Stimulated activated CD4-positive, alpha-beta T cell treated with anti-CD3 and anti-CD28 coated beads, Interleukin-4, amount 100 ng/mL, for 24 hours (primary cell): ENCODE measurements around the gene ITGB7.

ENCODE experiments used
- DNase-seq: peaks from one replicate; pipeline ENCODE4 v3.0.0-alpha.2; 2020

Gene ITGB7, protein sequence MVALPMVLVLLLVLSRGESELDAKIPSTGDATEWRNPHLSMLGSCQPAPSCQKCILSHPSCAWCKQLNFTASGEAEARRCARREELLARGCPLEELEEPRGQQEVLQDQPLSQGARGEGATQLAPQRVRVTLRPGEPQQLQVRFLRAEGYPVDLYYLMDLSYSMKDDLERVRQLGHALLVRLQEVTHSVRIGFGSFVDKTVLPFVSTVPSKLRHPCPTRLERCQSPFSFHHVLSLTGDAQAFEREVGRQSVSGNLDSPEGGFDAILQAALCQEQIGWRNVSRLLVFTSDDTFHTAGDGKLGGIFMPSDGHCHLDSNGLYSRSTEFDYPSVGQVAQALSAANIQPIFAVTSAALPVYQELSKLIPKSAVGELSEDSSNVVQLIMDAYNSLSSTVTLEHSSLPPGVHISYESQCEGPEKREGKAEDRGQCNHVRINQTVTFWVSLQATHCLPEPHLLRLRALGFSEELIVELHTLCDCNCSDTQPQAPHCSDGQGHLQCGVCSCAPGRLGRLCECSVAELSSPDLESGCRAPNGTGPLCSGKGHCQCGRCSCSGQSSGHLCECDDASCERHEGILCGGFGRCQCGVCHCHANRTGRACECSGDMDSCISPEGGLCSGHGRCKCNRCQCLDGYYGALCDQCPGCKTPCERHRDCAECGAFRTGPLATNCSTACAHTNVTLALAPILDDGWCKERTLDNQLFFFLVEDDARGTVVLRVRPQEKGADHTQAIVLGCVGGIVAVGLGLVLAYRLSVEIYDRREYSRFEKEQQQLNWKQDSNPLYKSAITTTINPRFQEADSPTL

DNA sequence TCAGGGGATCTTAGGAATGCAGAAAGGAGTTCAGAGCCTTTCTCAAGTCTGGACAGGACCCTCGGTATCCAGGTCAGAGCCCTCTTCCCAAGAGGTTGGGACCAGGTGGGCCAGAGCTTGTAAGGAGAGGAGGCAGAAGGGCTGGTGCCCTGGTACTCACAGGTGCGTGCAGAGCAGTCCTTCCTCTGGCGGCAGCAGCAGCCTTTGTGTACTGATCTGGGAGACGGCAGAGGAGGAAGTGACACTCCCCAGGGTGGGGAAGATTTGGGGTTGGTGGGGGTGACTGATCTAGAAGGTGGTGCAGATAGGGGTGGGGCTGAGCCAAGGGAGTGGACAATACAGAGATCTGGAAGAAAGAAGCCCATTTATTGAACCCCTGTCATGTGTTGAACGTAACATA lies at the start of gene ITGB7:
Gene ITGB7, minus strand, starts transcription at position 210 of the 400 bp plus-strand sequence. CDS start 6,808 bp downstream, outside the sequence.
- peak; percentile 64 for DNase-seq

DNA sequence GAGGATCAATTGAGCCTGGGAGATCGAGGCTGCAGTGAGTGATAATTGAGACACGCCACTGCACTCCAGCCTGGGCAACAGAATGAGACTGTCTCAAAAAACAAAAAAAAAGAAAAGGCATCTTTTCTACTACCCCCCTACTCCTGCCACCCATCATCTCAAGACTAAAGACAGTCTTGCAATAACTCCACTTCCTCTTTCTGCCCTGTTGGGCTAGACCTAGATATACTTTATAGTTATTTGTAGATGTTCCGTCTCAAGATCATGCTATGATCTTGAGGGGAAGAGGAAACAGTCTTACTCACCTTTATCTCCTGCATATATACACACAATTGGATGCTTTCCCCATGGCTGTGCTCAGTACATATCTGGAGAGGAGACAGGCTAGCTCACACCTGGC lies 48.9 kb upstream of the ITGB7 start:
- DNase-seq = no peak

DNA sequence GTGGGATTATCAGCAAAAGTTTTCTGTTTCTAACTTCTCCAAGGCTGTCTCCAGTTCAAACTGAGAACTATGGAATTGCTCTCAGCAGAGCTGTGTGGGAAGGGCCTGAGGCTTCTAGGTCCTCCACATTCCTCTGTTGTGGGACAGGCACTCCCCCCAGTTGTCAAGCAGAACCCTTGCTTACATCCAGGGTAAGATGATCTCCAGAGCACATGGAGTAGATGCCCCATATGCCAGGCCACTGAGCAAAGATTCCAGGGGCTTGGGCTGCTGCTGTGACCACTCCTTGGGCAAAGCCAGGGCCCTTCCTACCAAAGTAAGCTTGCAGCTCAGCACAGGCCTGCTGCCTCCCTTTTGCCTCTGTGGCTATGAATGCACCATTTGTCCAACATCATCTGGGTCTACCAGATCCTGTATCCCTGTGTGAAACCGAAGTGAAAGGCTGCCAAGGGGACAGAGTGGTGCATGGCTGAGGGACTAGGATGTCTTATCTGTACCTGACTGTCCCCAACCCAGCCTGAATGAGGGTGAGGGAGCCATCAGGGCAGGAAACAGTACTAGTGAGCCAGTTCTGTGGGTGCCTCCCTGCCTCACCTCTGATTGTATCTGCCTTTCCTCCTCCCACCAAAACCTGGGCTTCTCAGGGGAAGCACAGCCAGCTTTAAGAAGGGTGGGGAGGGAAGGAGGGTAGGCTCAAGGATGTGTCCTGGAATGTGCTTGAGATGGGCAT lies 47.9 kb upstream of the ITGB7 start:
- no peak for DNase-seq

DNA sequence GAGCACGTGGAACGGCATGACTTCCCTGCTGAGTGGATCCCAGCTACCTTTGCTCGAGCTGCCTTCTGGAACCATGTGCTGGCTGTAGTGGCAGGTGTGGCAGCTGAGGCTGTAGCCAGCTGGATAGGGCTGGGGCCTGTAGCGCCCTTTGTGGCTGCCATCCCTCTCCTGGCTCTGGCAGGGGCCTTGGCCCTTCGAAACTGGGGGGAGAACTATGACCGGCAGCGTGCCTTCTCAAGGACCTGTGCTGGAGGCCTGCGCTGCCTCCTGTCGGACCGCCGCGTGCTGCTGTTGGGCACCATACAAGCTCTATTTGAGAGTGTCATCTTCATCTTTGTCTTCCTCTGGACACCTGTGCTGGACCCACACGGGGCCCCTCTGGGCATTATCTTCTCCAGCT lies 46.2 kb upstream of the ITGB7 start:
- DNase-seq = no peak

DNA sequence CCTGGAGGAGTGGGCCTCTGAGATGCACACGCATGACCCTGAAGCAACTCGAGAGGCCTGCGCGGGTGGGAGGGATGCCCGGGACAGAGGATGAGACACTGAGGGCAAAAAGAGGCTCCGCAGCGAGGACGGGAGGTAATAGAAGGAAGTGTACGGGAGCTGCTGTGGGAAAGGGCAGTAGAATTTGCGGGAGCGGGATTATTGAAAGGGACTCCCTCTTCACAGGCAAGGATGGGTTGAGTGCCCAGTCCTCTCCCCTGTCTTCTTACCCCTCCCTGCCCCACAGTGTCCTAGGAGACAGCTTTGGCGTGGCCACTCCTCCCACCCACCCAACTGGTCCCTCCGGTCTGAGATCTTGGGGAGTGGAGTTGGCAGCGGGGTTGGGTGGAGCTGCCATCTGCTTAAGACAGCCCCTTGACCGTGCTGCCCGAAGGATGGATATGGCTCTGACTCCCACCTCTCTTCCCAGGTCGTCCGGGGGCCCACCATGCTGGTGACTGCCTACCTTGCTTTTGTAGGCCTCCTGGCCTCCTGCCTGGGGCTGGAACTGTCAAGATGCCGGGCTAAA lies 45.4 kb upstream of the ITGB7 start:
- DNase-seq = no peak

DNA sequence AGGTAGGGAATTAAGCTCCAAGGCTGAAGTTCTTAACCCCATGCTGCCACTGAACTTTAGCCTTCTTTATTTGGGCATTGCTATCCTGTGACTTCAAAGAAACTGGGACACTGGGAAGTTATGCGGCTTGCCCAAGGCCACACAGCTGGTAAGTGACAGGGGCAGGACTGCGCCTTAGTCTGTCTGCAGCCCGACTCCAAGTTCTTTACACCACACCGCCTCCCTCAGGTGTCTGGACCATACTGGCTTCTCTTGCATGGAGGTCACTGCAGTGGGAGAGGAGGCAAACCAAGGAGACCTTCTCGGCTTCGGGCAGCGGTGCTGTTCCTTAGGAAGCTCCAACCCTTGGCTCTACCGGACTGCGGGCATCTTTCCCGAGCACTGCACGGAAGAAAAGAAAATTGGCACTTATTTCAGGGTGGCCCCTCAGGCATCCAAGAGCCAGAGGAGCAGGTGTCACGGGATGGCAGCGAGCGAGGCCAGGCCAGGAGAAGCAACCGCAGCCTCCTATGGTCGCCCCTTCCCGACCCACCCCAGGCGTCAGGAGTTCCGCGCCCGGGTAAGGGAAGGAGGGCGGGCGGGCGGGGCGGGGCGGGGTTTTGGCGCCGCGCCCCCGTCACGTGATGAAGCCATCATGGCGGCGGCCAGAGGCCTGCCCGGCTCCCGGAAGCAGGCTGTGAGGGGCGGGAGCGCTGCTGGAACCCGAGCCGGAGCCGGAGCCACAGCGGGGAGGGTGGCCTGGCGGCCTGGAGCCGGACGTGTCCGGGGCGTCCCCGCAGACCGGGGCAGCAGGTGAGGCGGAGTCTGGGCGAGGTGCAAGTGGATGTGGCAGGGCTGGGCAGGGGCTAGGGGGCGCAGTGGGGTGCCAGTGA lies 44.7 kb upstream of the ITGB7 start:
- peak; percentile 68 for DNase-seq

DNA sequence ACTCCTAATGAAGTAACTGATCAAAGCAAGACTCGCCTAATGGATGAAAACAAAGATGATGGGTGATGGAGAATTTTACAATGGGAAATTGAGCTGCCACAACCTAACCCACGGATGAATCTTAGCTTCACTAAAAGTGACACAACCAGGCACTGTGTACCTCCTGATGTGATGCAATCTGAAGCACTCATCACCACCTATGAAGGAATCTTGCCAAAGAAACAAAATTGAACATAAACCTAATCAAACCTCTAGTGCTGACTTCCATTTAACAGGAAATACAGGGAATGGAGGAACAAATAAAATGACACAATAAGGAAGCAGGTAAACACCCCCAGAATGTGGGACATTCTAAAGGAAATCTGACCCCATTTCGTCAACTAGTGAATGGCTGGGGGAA lies 38.2 kb upstream of the ITGB7 start:
- no peak for DNase-seq

DNA sequence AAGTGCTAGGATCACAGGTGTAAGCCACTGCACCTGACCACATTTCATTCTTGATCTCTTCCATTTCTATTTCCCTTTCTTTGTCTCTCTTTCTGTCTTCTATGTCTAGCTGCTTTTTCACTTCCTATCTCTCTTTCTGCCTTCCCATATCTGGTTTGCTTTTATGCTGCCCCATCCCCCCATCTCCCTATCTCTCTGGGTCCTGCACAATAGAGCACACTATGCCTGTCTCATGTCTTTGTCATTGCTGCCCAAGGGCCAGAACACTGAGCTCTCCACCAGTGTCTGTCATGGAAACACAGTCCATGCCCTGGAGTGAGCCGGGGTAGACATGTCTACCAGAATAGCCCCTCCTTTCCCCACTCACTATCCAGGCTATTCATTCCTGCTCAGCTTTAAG lies 37.3 kb upstream of the ITGB7 start:
- DNase-seq = no peak

DNA sequence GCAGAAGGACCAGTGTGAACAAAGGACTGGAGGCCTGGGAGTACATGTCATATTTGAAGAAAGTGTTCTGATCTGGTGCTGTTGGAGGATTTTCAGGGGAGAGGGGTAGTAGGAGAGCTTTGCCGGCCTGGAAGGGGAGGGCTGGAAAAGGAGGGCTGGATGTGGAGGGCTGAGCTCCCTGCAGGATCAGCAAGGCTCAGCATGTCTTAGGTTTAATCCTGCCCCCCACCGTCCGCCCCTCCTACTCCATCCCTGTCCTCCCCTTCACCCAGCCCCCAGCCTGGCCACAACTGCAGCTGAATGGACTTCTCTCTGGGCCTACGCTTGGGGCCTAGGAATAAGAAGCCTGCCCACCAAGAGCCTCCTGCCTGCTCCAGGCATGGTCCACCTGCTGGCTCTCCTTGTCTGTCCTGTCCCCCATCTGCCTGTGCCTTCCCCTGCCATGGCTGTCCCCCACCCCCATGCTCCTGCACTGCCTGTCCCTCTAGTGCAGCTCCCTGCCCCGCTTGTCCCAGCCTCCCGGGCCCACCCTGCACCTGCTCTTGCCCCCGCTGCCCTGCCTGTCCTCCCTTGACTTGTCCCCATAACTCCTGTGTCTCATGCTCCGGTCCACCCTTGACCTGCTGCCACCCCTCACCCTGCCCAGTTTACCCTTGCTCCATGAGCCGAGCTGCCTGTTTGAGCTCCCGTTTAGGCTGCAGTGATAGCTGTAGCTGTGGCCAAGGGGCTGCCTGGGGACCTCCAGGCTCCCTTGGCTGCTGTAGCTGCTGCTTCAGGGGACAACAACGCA lies 34.8 kb upstream of the ITGB7 start:
- no peak for DNase-seq

DNA sequence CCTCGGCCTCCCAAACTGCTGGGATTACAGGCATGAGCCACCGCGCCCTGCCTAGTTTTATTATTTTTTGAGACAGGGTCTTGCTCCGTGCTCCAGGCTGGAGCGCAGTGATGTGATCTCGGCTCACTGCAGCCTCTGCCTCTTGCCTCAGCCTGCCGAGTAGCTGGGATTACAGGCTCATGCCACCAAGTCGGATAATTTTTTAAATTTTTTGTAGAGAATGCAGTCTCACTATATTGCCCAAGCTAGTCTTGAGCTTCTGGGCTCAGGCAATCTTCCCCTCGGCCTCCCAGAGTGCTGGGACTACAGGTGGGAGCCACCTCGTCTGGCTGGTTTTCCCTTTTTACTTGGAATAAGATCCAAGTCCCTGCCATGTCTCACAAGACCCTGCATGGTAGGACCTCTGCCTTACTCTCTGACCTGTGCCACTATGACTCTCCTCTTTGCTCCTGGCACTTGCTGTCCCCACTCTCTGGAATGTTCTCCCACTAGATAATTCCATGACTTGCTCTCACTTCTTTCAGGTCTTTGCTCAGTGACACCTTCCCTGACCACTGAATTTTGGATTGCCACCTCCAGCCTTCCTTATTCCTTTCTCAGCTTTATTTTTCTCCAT lies 32.7 kb upstream of the ITGB7 start:
- DNase-seq = no peak

DNA sequence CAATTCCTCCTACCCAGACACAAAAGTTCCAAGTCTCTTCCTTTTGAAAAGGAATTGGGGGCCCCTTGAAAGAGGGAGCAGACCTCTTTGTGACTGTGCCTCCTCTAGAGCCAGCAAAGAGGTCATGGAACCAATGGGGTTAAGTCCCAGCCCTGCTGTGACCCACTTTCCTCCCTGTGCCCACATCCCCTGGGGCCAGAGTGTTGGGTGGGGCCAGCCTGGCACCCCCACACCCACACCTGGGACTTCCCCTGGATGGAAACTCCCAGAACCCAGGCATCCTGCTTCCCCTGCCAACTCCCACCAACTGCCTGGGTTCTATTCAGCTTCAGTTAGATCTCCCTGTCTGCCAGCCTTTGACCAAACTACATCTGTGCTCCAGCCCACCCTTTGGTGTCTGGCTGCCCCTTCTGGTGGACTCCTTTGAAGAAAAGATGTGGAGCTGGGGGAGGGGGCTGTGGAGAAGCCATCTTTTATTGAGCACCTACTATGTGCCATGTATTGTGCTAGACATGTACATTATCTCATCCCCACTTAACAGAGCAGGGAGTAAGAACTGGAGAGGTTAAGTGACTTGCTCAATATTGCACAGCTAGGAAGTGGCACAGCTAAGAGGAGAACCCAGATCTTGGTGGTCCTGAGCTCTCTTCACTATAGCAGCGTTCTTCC lies 29.5 kb upstream of the ITGB7 start:
- peak; percentile 58 for DNase-seq

DNA sequence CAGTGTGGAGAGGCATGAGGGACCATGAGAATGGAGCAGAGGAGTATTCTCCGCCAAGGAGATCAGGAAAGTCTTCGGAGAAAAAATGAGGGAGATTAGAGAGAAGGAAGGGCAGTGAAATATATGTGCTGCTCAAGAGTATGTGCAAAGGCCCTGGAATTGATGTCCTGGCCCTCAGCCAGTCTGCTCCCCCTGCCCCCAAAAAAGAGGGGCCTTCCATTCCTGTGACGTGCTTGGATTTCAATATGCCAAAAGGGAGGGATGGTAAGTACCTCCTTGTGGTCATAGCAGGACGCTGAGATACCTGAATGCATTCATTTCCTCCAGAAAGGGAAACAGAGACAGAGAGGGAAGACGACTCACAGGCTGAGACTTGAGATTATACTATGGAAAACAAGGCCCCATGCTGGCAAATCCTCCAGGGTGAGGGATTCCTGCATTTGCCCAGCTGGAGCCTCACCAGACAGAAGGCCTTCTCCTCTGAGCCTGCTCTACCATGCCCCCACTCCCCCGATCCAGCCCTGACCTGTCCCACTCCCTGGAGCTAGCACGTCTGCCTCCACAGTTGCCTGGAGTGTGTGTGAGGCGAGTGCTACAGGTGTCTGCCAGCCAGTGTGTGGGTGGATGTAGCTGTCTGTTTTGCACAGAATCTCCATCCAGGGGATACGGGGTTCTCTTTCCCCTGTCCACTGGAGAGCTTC lies 28.8 kb upstream of the ITGB7 start:
- peak; percentile 43 for DNase-seq

DNA sequence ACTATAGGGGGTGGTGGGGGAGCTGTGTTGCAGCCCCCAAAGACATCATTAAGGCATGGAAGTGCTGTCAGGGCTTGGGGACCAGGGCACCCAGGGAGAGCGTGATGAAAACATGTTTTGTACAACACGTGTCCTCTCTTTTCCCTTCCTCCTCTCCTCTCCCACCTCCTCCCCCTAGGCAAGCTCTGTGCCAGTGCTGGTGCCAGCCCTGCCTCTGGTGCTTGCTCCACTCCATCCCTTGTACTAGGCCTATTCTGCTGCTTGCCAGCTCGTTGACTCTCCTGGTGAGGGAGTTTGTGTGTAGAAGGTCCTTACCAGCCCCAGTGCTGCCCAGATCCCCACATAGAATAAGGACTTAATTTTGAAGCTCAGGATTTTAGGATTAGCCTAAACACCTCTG lies 28.1 kb upstream of the ITGB7 start:
- no peak for DNase-seq

DNA sequence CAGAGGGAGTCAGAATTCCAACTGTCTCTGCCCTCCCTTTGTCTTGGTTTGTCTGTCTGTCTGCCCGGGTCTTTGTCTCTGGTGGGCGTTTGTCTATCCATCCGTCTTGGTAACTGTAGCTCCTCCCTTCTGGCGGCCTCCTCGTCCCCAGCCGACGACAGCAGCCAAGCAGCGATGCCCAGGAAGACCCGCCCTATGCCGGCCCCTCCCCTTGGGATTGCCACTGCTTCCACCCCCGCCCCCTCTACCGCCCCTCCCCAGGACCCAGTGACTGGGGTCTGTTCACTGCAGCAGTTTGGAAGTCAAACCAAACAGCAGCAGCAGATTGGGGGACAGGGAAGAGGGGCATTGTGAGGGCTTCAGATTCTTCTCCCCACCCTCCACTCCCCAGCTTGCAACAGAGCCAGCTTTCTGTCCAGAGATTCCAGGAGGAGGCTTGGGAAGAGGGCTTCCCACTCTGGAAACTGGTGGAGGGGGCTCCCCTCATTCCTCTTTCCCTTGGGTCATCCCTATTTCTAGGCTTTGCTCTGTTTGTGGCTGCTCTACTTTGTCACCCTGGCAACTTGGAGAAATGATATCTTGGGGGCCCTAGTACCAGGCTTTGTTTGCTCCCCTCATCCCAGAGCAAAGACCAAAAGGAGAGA lies 27.3 kb upstream of the ITGB7 start:
- no peak for DNase-seq

DNA sequence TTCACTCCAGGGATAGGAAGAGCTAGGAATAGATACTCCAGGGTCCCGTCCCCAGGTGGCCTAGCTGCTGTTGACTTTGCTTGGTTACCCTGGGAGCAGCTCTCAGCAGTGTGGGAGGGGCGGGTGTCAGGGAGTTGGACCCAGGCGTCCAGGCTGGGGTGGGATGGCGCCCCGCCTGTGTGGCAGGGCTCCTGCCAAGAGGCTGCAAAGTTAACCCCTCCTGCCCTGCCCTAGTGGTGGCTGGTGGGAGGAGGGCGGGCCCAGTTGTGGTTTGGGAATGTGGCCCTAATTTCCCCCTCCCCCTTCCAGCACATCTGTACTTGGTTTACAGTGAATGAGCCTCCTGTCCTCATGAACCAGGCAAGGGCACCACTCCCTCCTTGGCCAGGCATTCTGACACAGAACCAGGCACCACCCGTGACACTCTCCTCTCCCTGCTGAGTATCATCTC lies 26.6 kb upstream of the ITGB7 start:
- no peak for DNase-seq

DNA sequence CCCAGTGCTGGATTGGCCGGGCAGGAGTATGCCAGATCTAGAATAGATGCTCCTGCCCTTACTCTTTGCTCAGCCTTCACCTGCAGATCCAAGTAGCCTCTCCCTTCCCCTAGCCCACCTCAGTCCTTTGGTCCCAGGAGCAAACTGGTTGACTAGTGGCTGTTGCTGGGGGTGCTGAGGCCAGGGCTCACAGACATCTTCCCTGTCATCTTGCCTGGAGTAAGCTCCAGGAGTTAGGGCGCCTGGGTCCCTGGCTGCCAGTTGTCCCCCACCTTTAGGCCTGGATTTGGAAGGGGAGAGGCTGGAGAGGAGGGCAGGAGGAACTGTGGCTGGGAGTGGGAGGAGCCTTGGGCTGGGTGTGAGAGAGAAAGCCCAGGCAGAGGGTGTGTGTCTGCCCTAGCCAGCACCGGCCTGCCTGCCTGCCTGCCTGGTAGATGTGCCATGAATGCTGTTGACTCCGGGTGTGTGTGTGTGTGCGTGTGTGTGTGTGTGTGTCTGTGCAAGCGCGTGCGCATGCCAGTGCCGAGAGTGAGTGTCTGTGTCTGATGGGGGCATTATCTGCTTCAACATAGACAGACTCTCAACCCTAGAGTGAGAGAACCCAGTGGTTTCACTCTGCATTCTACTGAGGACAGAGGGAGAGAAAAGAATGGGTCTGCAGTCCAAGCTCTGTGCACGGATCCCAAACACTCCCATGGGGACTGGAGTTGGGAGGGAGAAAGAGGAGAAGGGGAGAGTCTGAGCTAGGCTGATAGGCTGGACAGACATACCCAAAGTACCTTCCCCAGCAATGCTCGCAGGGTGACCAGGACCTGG lies 25.8 kb upstream of the ITGB7 start:
- peak; percentile 39 for DNase-seq

DNA sequence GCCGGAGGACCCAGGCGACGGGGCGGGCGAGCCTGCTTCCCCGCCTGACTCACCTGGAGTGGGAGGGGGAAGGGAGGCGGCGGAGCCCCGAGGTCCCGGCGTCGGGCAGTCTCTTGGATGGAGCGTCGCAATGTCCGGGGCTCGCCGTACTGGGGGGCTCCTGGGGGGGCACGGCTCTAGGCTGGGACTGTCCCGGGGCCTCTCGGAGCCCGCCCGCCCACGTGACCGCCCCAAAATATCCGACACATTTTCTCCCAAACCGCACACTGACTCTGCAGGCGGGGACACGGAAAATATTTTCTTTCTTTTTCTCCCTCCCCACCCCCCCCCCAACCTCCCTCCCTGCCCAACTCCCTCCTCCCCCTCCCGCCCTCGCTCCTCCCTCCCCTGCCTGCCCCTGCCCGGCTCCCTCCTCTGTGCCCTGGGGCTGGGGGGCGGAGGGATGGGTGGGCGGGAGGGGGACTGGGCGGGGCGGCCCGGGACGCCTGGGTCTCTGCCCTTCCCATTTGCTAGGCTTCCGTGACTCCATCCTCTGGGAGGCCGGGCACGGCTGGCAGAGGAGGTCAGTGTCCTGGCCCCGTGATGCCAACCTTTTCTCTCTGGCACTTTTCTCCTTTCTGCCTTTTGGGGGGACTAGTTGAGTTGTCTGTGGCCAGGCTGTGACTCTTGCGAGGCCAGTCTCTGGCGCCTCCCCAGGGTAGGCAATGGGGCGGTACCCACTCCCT lies 25.0 kb upstream of the ITGB7 start, which contains the start of gene RARG:
Gene RARG, minus strand, starts transcription at position 289 of the 725 bp plus-strand sequence. CDS start 4,664 bp downstream, outside the sequence.
- peak; percentile 72 for DNase-seq

DNA sequence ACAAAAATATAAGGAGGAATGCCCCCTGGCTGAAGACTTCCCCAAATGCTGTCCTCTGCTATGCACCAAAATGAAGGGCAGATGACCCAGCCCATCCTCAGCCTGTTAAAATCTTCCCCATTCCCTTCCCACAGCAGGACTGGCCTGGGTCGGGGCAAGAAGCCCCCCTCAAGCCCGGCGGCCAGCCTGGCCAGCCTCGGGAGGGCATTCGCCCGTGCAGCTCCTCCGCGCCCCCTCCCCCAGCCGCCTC lies 24.5 kb upstream of the ITGB7 start:
- no peak for DNase-seq
